C4-2B (cell line): ENCODE measurements around the gene ADA.
A peak's percentile ranks its signal among the peaks of the same experiment; 100 is the strongest.
"Not testable (repeated sequence)": the region's sequence is repeated elsewhere in the genome, so short reads cannot be mapped to it uniquely, and the experiment has no call there.

Experiments used
- H3K27ac ChIP-seq: fragments of 450-650 bp; 2 replicates; pipeline ENCODE4 v1.5.1; 2017
- ZFX ChIP-seq: fragments of 450-650 bp; IDR thresholded peaks from 2 replicates; pipeline ENCODE4 v1.6.1; 2017
- TF ChIP-seq, protein P1 (sequence below): fragments of 450-650 bp; conservative IDR thresholded peaks from 2 replicates; pipeline ENCODE4 v1.5.1; 2017; ENCODE audit warnings: mild to moderate bottlenecking

The ADA gene

DNA sequence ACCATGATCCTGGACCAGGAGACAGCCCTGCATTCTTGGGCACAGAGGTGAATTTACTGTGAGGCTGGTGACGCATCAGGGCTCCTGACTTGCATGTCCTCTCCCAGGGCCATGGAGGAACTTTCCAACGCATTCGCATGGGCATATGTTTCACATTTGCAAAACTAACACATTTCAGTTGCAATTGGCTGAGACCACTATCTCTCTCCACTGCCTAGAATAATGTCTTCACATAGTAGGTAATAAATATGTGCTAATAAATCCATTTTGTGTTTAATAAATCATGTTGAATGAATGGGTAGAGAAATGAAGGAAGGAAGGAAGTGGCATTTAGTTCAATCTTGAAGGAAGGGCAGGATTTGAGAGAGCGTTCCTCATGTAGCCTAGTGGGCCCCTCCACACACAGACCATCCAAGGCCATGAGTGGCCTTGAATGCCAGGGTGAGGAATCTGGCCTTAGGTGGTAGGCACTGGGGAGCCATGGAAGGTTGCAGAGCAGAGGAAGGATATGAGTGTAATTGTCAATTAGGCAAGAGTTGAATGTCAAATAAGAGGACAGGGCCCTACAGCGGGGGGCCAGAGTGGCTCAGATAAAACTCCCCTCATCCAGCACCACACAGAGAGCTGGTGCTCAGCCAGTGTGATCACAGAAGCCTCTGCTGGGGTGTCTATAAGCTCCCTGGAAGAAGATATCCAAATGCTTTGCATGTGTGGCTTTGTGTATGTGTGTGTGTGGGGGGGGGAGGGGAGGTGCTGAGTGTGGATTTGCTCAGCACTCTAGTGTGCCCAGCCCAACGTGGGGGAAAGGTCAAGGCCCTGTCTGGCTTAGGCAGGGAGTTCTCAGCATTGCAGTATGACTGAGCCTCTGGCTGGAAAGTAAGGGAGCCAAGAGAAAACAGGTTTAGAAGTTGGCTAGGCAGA lies 32.8 kb upstream of the ADA start:
- TF ChIP-seq ZFX: no peak
- TF ChIP-seq, protein P1, sequence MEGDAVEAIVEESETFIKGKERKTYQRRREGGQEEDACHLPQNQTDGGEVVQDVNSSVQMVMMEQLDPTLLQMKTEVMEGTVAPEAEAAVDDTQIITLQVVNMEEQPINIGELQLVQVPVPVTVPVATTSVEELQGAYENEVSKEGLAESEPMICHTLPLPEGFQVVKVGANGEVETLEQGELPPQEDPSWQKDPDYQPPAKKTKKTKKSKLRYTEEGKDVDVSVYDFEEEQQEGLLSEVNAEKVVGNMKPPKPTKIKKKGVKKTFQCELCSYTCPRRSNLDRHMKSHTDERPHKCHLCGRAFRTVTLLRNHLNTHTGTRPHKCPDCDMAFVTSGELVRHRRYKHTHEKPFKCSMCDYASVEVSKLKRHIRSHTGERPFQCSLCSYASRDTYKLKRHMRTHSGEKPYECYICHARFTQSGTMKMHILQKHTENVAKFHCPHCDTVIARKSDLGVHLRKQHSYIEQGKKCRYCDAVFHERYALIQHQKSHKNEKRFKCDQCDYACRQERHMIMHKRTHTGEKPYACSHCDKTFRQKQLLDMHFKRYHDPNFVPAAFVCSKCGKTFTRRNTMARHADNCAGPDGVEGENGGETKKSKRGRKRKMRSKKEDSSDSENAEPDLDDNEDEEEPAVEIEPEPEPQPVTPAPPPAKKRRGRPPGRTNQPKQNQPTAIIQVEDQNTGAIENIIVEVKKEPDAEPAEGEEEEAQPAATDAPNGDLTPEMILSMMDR: no peak
- H3K27ac ChIP-seq: no peak overlapping the region

GRCh38 chr20:44683263-44684046 lies 32.0 kb upstream of the ADA start:
- H3K27ac ChIP-seq: no peak overlapping the region
- TF ChIP-seq, protein P1: peak; percentile 87
- TF ChIP-seq ZFX: no peak

DNA sequence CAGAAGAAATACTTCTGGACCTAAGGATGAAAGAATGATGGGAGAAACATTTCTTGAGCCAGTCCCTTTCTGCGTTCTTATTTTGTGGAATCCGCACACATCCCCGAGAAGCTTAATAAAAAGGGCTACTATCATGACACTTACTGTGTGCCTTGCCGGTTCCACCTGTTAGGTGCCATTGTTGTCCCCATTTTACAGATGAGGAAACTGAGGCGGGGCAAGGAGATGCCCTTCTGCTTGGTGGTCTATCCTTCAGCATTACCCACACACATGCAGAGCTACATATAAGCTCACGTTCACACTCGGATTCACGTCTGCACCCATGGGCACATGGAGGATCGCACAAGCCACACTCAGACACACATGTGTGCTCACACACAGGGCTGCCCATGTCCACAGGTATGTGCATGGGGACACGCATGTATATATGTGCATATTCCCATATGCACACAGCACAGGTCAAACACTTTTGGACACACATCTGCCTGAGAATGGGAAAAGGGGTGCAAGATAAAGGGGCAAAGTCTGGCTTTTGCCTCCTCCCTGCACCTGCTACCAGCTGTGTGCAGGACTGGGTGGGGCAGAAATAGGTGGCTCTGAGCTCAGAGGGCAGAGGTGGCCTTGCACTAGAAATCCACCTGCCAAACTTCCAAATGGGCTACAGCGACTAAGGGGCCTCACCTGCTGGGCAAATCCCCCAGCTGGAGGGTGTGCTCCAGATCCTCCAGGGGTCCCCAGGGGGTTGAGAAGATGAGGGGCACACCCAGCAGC lies 30.5 kb upstream of the ADA start:
- TF ChIP-seq ZFX: no peak
- TF ChIP-seq, protein P1: no peak

DNA sequence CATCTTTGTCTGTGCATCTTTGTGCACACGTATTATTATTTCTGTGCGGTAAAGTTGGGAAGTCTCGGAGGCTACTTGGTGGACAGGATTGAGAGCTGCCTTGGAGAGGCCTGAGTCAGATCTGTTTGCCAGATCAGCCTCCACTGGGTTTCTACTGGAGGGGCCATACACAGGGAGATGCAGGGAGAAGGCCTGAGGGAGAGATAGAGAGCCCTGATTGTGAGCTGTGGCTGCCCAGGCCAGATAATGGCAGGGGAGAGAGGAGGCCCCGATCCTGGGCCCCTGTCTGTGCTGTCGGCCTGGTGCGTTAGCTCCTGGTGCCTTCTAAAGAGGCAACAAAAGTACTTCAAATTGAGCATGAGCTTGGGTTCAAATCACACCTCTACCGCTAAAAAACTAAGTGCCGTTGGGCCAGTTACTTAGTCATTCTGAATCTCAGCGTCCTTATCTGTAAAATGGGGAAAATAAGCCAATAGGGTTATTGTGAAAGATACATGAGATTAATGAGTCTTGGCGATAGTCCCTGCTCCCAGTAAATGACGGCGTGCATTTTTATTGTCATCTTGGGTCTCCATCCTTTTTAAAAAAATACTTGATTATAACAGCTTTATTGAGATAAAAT lies 27.6 kb upstream of the ADA start:
- TF ChIP-seq ZFX: no peak
- TF ChIP-seq, protein P1: no peak
- H3K27ac ChIP-seq: no peak overlapping the region

More for the DNA sequence above, 30.5 kb upstream of the ADA start:
- no peak overlapping the region for H3K27ac ChIP-seq

GRCh38 chr20:44678242-44678641 lies 26.7 kb upstream of the ADA start:
- peak overlapping the region; percentile 6; the same call in 1 of the 2 replicates for H3K27ac ChIP-seq
- TF ChIP-seq ZFX: no peak
- TF ChIP-seq, protein P1: no peak

DNA sequence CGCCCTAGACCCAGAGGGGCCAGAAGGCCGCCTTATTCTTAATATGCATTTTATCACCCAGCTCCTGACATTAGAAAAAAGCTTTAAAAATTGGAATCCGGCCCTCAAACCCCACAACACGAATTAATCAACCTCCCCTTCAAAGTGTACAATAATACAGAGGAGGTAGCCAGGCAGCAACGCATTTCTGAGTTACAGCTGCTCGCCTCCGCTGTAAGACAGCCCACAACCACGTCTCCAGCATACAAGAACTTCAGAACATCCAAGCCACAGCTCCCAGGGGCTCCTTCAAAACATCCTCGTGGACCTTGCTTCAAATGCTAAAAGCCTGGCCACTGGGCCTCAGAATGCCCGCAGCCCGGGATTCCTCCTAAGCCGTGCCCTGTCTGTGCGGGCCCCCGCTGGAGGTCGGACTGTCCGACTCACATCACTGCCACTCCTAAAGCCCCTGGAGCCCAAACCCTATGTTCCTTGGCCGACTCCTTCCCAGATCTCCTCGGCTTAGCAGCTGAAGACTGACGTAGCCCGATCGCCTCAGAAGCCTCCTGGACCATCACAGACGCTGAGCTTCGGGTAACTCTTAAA lies 20.9 kb upstream of the ADA start:
- H3K27ac ChIP-seq: not testable (repeated sequence)

- not testable (repeated sequence) for H3K27ac ChIP-seq
These were observed 20.0 kb upstream of the ADA start for GRCh38 chr20:44671541-44671940.

- not testable (repeated sequence) for H3K27ac ChIP-seq
These were observed 19.4 kb upstream of the ADA start for GRCh38 chr20:44670851-44671250.
